SK-N-SH treated with all-trans-retinoic acid at 6 μM for 48 hours (cell line): Measurements from ENCODE around the gene PTP4A2.

Experiments
- ATAC-seq: fragments of 200-7000 bp; cut with Tn5 transposase; 3 replicates; pipeline ENCODE4 v1.9.1; 2020; ENCODE audit warnings: mild to moderate bottlenecking, moderate library complexity
- ARNTL ChIP-seq: fragments of 450-650 bp; formaldehyde crosslinking; IDR thresholded peaks from 2 replicates; pipeline ENCODE4 v1.5.0; 2020; ENCODE audit warnings: low read depth, mild to moderate bottlenecking, moderate library complexity, borderline replicate concordance
- BACH2 ChIP-seq: fragments of 250-450 bp; sonication (Bioruptor Pico); IDR thresholded peaks from 2 replicates; pipeline ENCODE4 v1.9.0; 2021; ENCODE audit warnings: mild to moderate bottlenecking, borderline replicate concordance
- CREB5 ChIP-seq: fragments of 250-450 bp; sonication (Bioruptor Pico); IDR thresholded peaks from 2 replicates; pipeline ENCODE4 v1.5.1; 2020; ENCODE audit warnings: low read depth, mild to moderate bottlenecking, moderate library complexity
- CSRNP3 ChIP-seq: fragments of 250-450 bp; sonication (Bioruptor Pico); IDR thresholded peaks from 2 replicates; pipeline ENCODE4 v1.5.1; 2021; ENCODE audit warnings: mild to moderate bottlenecking, moderate library complexity
- ESRRG ChIP-seq: fragments of 250-450 bp; sonication (Bioruptor Pico); IDR thresholded peaks from 2 replicates; pipeline ENCODE4 v1.6.1; 2021; ENCODE audit warnings: mild to moderate bottlenecking
- GLIS3 ChIP-seq: fragments of 250-450 bp; sonication (Bioruptor Pico); IDR thresholded peaks from 2 replicates; pipeline ENCODE4 v1.5.0; 2020; ENCODE audit warnings: mild to moderate bottlenecking, moderate library complexity
- ISL1 ChIP-seq: fragments of 250-450 bp; sonication (Bioruptor Pico); IDR thresholded peaks from 2 replicates; pipeline ENCODE4 v2.1.2; 2022; ENCODE audit warnings: mild to moderate bottlenecking, moderate library complexity
- OSR1 ChIP-seq: fragments of 250-450 bp; sonication (Bioruptor Pico); IDR thresholded peaks from 2 replicates; pipeline ENCODE4 v1.8.0; 2022; ENCODE audit warnings: moderate library complexity, mild to moderate bottlenecking, inconsistent platforms
- PATZ1 ChIP-seq: fragments of 250-450 bp; sonication (Bioruptor Pico); IDR thresholded peaks from 2 replicates; pipeline ENCODE4 v1.8.0; 2020; ENCODE audit warnings: mild to moderate bottlenecking, moderate library complexity, borderline replicate concordance
- POU6F1 ChIP-seq: fragments of 250-450 bp; sonication (Bioruptor Pico); IDR thresholded peaks from 2 replicates; pipeline ENCODE4 v1.8.0; 2021; ENCODE audit warnings: low read depth, mild to moderate bottlenecking, moderate library complexity, borderline replicate concordance
- PPARA ChIP-seq: fragments of 250-450 bp; sonication (Bioruptor Pico); IDR thresholded peaks from 2 replicates; pipeline ENCODE4 v1.5.0; 2020; ENCODE audit warnings: mild to moderate bottlenecking, borderline replicate concordance
- RARB ChIP-seq: fragments of 250-450 bp; sonication (Bioruptor Pico); IDR thresholded peaks from 2 replicates; pipeline ENCODE4 v1.8.0; 2021; ENCODE audit warnings: mild to moderate bottlenecking, moderate library complexity
- SNAI2 ChIP-seq: fragments of 250-450 bp; sonication (Bioruptor Pico); IDR thresholded peaks from 2 replicates; pipeline ENCODE4 v1.5.0; 2020; ENCODE audit warnings: mild to moderate bottlenecking, moderate library complexity
- TCF4 ChIP-seq: fragments of 250-450 bp; sonication (Bioruptor Pico); IDR thresholded peaks from 2 replicates; pipeline ENCODE4 v1.8.0; 2021; ENCODE audit warnings: mild to moderate bottlenecking, moderate library complexity, borderline replicate concordance
- TOX ChIP-seq: fragments of 250-450 bp; sonication (Bioruptor Pico); IDR thresholded peaks from 2 replicates; pipeline ENCODE4 v1.8.0; 2021; ENCODE audit warnings: mild to moderate bottlenecking, moderate library complexity, borderline replicate concordance
- TSHZ2 ChIP-seq: fragments of 250-450 bp; sonication (Bioruptor Pico); IDR thresholded peaks from 2 replicates; pipeline ENCODE4 v1.5.0; 2020; ENCODE audit warnings: mild to moderate bottlenecking, moderate library complexity
- ZC3H10 ChIP-seq: fragments of 250-450 bp; sonication (Bioruptor Pico); IDR thresholded peaks from 2 replicates; pipeline ENCODE4 v1.5.1; 2021; ENCODE audit warnings: mild to moderate bottlenecking, moderate library complexity
- ZFP3 ChIP-seq: fragments of 250-450 bp; sonication (Bioruptor Pico); IDR thresholded peaks from 2 replicates; pipeline ENCODE4 v1.5.0; 2020; ENCODE audit warnings: mild to moderate bottlenecking, moderate library complexity
- ZFP30 ChIP-seq: fragments of 450-650 bp; formaldehyde crosslinking; IDR thresholded peaks from 2 replicates; pipeline ENCODE4 v1.5.0; 2022; ENCODE audit warnings: mild to moderate bottlenecking, moderate library complexity
- ZNF8 ChIP-seq: fragments of 450-650 bp; formaldehyde crosslinking; IDR thresholded peaks from 2 replicates; pipeline ENCODE4 v1.5.0; 2020; ENCODE audit warnings: mild to moderate bottlenecking, moderate library complexity

PTP4A2 gene

GRCh38 chr1:31927661-31927980, 10.5 kb downstream of the PTP4A2 start:
- TF ChIP-seq SNAI2, result no peak
- no peak for TF ChIP-seq ZNF8 (CRISPR knock-in tag)
- no peak for TF ChIP-seq TOX (CRISPR knock-in tag)
- TF ChIP-seq PPARA (CRISPR knock-in tag), result no peak
- TF ChIP-seq POU6F1 (CRISPR knock-in tag), result no peak
- TF ChIP-seq TCF4 (CRISPR knock-in tag), result no peak
- no peak for TF ChIP-seq ARNTL
- no peak for TF ChIP-seq ZFP3 (CRISPR knock-in tag)
- no peak for TF ChIP-seq GLIS3 (CRISPR knock-in tag)
- no peak for TF ChIP-seq ZC3H10 (CRISPR knock-in tag)
- TF ChIP-seq CSRNP3 (CRISPR knock-in tag), result no peak
- TF ChIP-seq TSHZ2 (CRISPR knock-in tag), result no peak
- TF ChIP-seq ESRRG (CRISPR knock-in tag), result no peak
- no peak for TF ChIP-seq ISL1
- TF ChIP-seq RARB, result no peak
- TF ChIP-seq CREB5, result no peak
- TF ChIP-seq PATZ1 (CRISPR knock-in tag), result no peak
- TF ChIP-seq, all 23 proteins: peak for 0

GRCh38 chr1:31926853-31927660, 11.1 kb downstream of the PTP4A2 start:
- TF ChIP-seq OSR1 (no peak), ZFP30 (CRISPR knock-in tag) (no peak), ZC3H10 (CRISPR knock-in tag) (no peak), CREB5 (no peak), BACH2 (CRISPR knock-in tag) (no peak), TCF4 (CRISPR knock-in tag) (peak; percentile 65; the same call in 1 of the 2 replicates), PPARA (CRISPR knock-in tag) (no peak), RARB (no peak), ESRRG (CRISPR knock-in tag) (no peak)

More at GRCh38 chr1:31927661-31927980, 10.5 kb downstream of the PTP4A2 start:
- no peak for ATAC-seq

More at GRCh38 chr1:31926853-31927660, 11.1 kb downstream of the PTP4A2 start:
- no peak for ATAC-seq
